K562 (cell line): Measurements from ENCODE around the gene AIRE. TPM values are rescaled to one million over a fixed set of nuclear protein-coding genes. Genes with fewer than 3 reads are reported as not detected.

Experiments
- ATAC-seq: fragments of 200-7000 bp; cut with Tn5 transposase; 3 replicates; pipeline ENCODE4 v1.9.1; 2020; ENCODE audit warnings: moderate library complexity
- BruUV-seq: library from RNA; stranded (reverse); fragments of 400-500 nt; replicated peaks from 2 replicates; lab custom pipeline; 2021; lab: Mats Ljungman, UMichigan
- CTCF ChIA-PET: fragments of 300-600 bp; formaldehyde crosslinking; extraction: SDS; loops from one replicate; lab custom pipeline; 2021; ENCODE audit warnings: low intra/inter-chr PET ratio; lab: Yijun Ruan, JAX
- POLR2A ChIA-PET: fragments of 300-600, 350-650 bp; sonication (Branson Sonifier 250); formaldehyde crosslinking; extraction: SDS; loops from one replicate; lab custom pipeline; 2021; ENCODE audit warnings: antibody characterized with exemption, inconsistent platforms; lab: Yijun Ruan, JAX
- DNase-seq, 4 experiments: peaks; one replicate each; pipeline versions ENCODE4 v3.0.0 to v3.0.0-alpha.2; 2011 to 2018; ENCODE audit warnings: low spot score in 3 of 4, mixed read lengths in 3 of 4; ENCODE audit errors: extremely low read depth in 1 of 4
- FAIRE-seq: peaks from 2 replicates; lab custom pipeline; 2011; peaks lifted over from hg19 to GRCh38; lab: Jason Lieb, UNC
- H2AFZ ChIP-seq: 2 replicates; pipeline ENCODE4 v1.6.0; 2011; ENCODE audit warnings: low read depth, low read length, control low read depth, inconsistent platforms
- H3K27ac ChIP-seq: fragments of 200-600 bp; 3 replicates; pipeline ENCODE4 v1.8.0; 2011; ENCODE audit warnings: low read depth, mild to moderate bottlenecking, control low read depth, inconsistent platforms, low read length, moderate library complexity, mixed read lengths; ENCODE audit errors: extremely low read depth
- H3K27me3 ChIP-seq, 2 experiments: fragments of 300-600 bp in 1 of 2; 2 replicates in 1 of 2; 3 replicates in 1 of 2; pipeline versions ENCODE4 v1.6.0 to v1.8.0; 2011; ENCODE audit warnings: inconsistent platforms in 2 of 2, low read length in 2 of 2, mild to moderate bottlenecking in 1 of 2, mixed read lengths in 1 of 2, moderate library complexity in 1 of 2; ENCODE audit not compliant: control insufficient read depth in 2 of 2, insufficient read depth in 2 of 2
- H3K36me3 ChIP-seq: fragments of 300-600 bp; 3 replicates; pipeline ENCODE4 v1.8.0; 2011; ENCODE audit warnings: mild to moderate bottlenecking, low read length, inconsistent platforms; ENCODE audit not compliant: control insufficient read depth, insufficient read depth
- H3K4me1 ChIP-seq, 2 experiments: fragments of 200-600 bp in 1 of 2; replicated peaks in 1 of 2; 2 replicates in 1 of 2; 3 replicates in 1 of 2; pipeline versions ENCODE4 v1.5.1 to v1.8.0; 2011; ENCODE audit warnings: inconsistent platforms in 2 of 2, low read length in 2 of 2, mild to moderate bottlenecking in 1 of 2, mixed read lengths in 1 of 2, moderate library complexity in 1 of 2; ENCODE audit not compliant: control insufficient read depth in 2 of 2, insufficient read depth in 2 of 2
- H3K4me2 ChIP-seq: 2 replicates; pipeline ENCODE4 v1.6.1; 2011; ENCODE audit warnings: low read length, control low read depth, inconsistent platforms, mixed read lengths; ENCODE audit not compliant: insufficient read depth
- H3K4me3 ChIP-seq: fragments of 200-600 bp; sonication (generic), shearing (Covaris generic); 2 replicates; pipeline ENCODE4 v1.5.1; 2016; ENCODE audit warnings: control low read depth, inconsistent platforms
- H3K79me2 ChIP-seq: fragments of 200-600 bp; 3 replicates; pipeline ENCODE4 v1.8.0; 2011; ENCODE audit warnings: low read length, inconsistent platforms; ENCODE audit not compliant: control insufficient read depth, insufficient read depth
- H3K9ac ChIP-seq, 2 experiments: 2 replicates each; pipeline versions ENCODE4 v1.6.0 to v1.6.1; 2011; ENCODE audit warnings: low read depth in 2 of 2, low read length in 2 of 2, control low read depth in 1 of 2, inconsistent platforms in 1 of 2, mild to moderate bottlenecking in 1 of 2, mixed read lengths in 1 of 2; ENCODE audit not compliant: insufficient read depth in 1 of 2
- H3K9me1 ChIP-seq: one replicate; pipeline ENCODE4 v1.6.0; 2011; ENCODE audit warnings: inconsistent platforms, mild to moderate bottlenecking, low read length, moderate library complexity; ENCODE audit not compliant: control insufficient read depth, insufficient read depth
- H3K9me3 ChIP-seq: replicated peaks from 2 replicates; pipeline ENCODE4 v1.5.1; 2011; ENCODE audit warnings: low read depth, low read length, inconsistent platforms; ENCODE audit not compliant: control insufficient read depth, insufficient read depth
- H4K20me1 ChIP-seq: replicated peaks from 2 replicates; pipeline ENCODE4 v1.6.1; 2011; ENCODE audit warnings: low read length, inconsistent platforms, mixed read lengths; ENCODE audit not compliant: control insufficient read depth, insufficient read depth
- BRD4 ChIP-seq: fragments of 200-600 bp; sonication (generic); IDR thresholded peaks from 2 replicates; pipeline ENCODE4 v1.6.1; 2017; ENCODE audit warnings: inconsistent platforms
- C11orf30 ChIP-seq: fragments of 450-650 bp; IDR thresholded peaks from 2 replicates; pipeline ENCODE4 v1.6.1; 2016; ENCODE audit warnings: low read depth, mild to moderate bottlenecking
- CREB5 ChIP-seq: fragments of 250-450 bp; sonication (Bioruptor Pico); IDR thresholded peaks from 2 replicates; pipeline ENCODE4 v1.5.0; 2020; ENCODE audit warnings: mild to moderate bottlenecking
- MECOM ChIP-seq: fragments of 250-450 bp; sonication (Bioruptor Pico); IDR thresholded peaks from 2 replicates; pipeline ENCODE4 v1.8.0; 2022; ENCODE audit warnings: inconsistent platforms
- MITF ChIP-seq: IDR thresholded peaks from 2 replicates; pipeline ENCODE4 v1.6.1; 2014; ENCODE audit warnings: antibody characterized with exemption
- PHB ChIP-seq: fragments of 250-450 bp; sonication (Bioruptor Pico); IDR thresholded peaks from 2 replicates; pipeline ENCODE4 v1.5.0; 2021
- RERE ChIP-seq: sonication (generic); formaldehyde crosslinking; IDR thresholded peaks from 2 replicates; pipeline ENCODE4 v1.8.0; 2023; ENCODE audit warnings: missing genetic modification reagents, mild to moderate bottlenecking, borderline replicate concordance
- SMARCA5 ChIP-seq: fragments of 450-650 bp; IDR thresholded peaks from 2 replicates; pipeline ENCODE4 v1.6.1; 2016
- TCF15 ChIP-seq: fragments of 250-450 bp; sonication (Bioruptor Pico); IDR thresholded peaks from 2 replicates; pipeline ENCODE4 v1.8.0; 2022; ENCODE audit warnings: moderate library complexity, mild to moderate bottlenecking, inconsistent platforms
- ZNF589 ChIP-seq: fragments of 200-800 bp; sonication (Bioruptor generic); IDR thresholded peaks from 2 replicates; pipeline ENCODE4 v1.6.1; 2016; ENCODE audit warnings: low read depth, missing genetic modification characterization, missing compliant biosample characterization
- WGBS: fragments of 100-300 bp; shearing (Covaris generic); methylation state at CpG from one replicate; pipeline ENCODE4 v1.1.6; 2016; ENCODE audit warnings: low coverage, mixed read lengths; ENCODE audit not compliant: insufficient coverage; ENCODE audit errors: missing lambda C conversion rate; 5-methylcytosine and 5-hydroxymethylcytosine counted together
- in situ Hi-C: fragments of 300-500 bp; cut with MboI; formaldehyde crosslinking; loops from 4 replicates; pipeline ENCODE4 v1.15.0; 2018; ENCODE audit warnings: inconsistent platforms, mixed read lengths
- intact Hi-C: fragments of 100-400 bp; cut with micrococcal nuclease; formaldehyde crosslinking; loops from 2 replicates; pipeline ENCODE4 v1.14.2; 2022
- polyA plus RNA-seq, 8 experiments: library from polyadenylated mRNA; depleted of rRNA in 4 of 8; stranded (reverse) in 5 of 8; unstranded in 3 of 8; fragments of >200 nt; fragmentation: Nextera tagmentation in 2 of 8; fragmentation: Illumina TruSeq in 1 of 8; extraction: Ambion mirVana in 2 of 8; extraction: Trizol in 1 of 8; gene quantifications; 2 replicates each; pipeline versions ENCODE4 v1.2.1 to v1.2.3, GENCODE V29; 2011 to 2014; ENCODE audit warnings: inconsistent platforms in 1 of 8, missing spikeins in 1 of 8
- total RNA-seq, 7 experiments: library from RNA; depleted of rRNA in 6 of 7; stranded (reverse); fragments of >200 nt in 6 of 7; fragmentation: Illumina TruSeq in 2 of 7; extraction: Trizol in 2 of 7; gene quantifications; 2 replicates each; pipeline versions ENCODE4 v1.2.1 to v1.2.3, GENCODE V29; 2011 to 2021; ENCODE audit warnings: low replicate concordance in 1 of 7

AIRE gene
- total and polyA plus RNA-seq, 9 of the 15 experiments (the other 6 are each of a cell fraction or from before 2014, with no cell fraction given) = 0.01 TPM; not detected in 8

GRCh38 chr21:44315691-44316203, 30.1 kb downstream of the AIRE start:
- ATAC-seq (no peak), DNase-seq (no peak), FAIRE-seq (no peak)
- no peaks in the 10 kb centered on the region for H3K79me2 ChIP-seq
- no peak overlapping the region for H3K4me3 ChIP-seq
- H3K4me1 ChIP-seq = peaks cover 0 to 29% of the 10 kb centered on the region in 2 experiments; a peak in 1 of 5 replicates
- no peak overlapping the region for H2AFZ ChIP-seq
- intact Hi-C loops = no loop called here
- no peaks in the 10 kb centered on the region for H4K20me1 ChIP-seq
- H3K27me3 ChIP-seq = no peaks in the 10 kb centered on the region
- no peak overlapping the region for H3K27ac ChIP-seq
- H3K36me3 ChIP-seq = peaks cover 80% of the 10 kb centered on the region; the same call in 2 of the 3 replicates
- no peak overlapping the region for H3K4me2 ChIP-seq
- in situ Hi-C loops = no loop called here
- H3K9ac ChIP-seq = no peak overlapping the region; a peak in 1 of 4 replicates
- no peaks in the 10 kb centered on the region for H3K9me1 ChIP-seq
- TF ChIP-seq MECOM (CRISPR knock-in tag) (no peak), RERE (CRISPR knock-in tag) (no peak), MITF (no peak), TCF15 (CRISPR knock-in tag) (no peak), ZNF589 (CRISPR knock-in tag) (no peak), PHB (no peak), SMARCA5 (no peak), CREB5 (CRISPR knock-in tag) (no peak), C11orf30 (no peak), BRD4 (no peak)
- no TSS peak for BruUV-seq
- ChIA-PET POLR2A (interaction anchor here (0.8 to 1.7 kb wide), 2 partner anchors 12 to 22 kb away, joined by 3 to 8 read pairs; no protein-coding TSS in a partner anchor), CTCF (no interaction called here)
- H3K9me3 ChIP-seq = no peaks in the 10 kb centered on the region
- 88% methylated on average over 13 of the region's 16 CpGs for WGBS
